Measurements from ENCODE around the gene MAP2K5. TPM values are rescaled to one million over a fixed set of nuclear protein-coding genes. Genes with fewer than 3 reads are reported as not detected.

The MAP2K5 gene
- total RNA-seq, 2 experiments from 2014 or later = 15.4 to 20.6 TPM

GRCh38 chr15:67700023-67700422, 157.5 kb downstream of the MAP2K5 start:
- CTCF ChIA-PET = no interaction called here
- Mint-ChIP-seq H3K27me3 (ENCODE audit: low read depth) (no peaks in the 10 kb centered on the region), H3K4me3 (no peak overlapping the region), H3K36me3 (ENCODE audit: low read depth) (peaks cover 8% of the 10 kb centered on the region), H3K9me3 (no peaks in the 10 kb centered on the region), H3K4me1 (ENCODE audit: low read depth) (no peaks in the 10 kb centered on the region), H3K27ac (no peak overlapping the region)
- no peak for DNase-seq
- intact Hi-C loops (cut with micrococcal nuclease) = no loop called here

- intact Hi-C loops (cut with micrococcal nuclease) = no loop called here
- H3K27ac Mint-ChIP-seq = no peak overlapping the region
- H3K9me3 Mint-ChIP-seq = no peaks in the 10 kb centered on the region
- no peak for DNase-seq
- peaks cover 11% of the 10 kb centered on the region for H3K36me3 Mint-ChIP-seq (ENCODE audit: low read depth)
- H3K4me3 Mint-ChIP-seq = no peak overlapping the region
- CTCF ChIA-PET = no interaction called here
- H3K4me1 Mint-ChIP-seq (ENCODE audit: low read depth) = no peaks in the 10 kb centered on the region
- no peaks in the 10 kb centered on the region for H3K27me3 Mint-ChIP-seq (ENCODE audit: low read depth)
Measured at GRCh38 chr15:67701669-67702068, 159.2 kb downstream of the MAP2K5 start.

- peaks cover 5% of the 10 kb centered on the region for H3K4me1 Mint-ChIP-seq (ENCODE audit: low read depth)
- no peaks in the 10 kb centered on the region for H3K27me3 Mint-ChIP-seq (ENCODE audit: low read depth)
- DNase-seq = no peak
- H3K27ac Mint-ChIP-seq = no peak overlapping the region
- intact Hi-C loops (cut with micrococcal nuclease) = no loop called here
- peaks cover 21% of the 10 kb centered on the region for H3K36me3 Mint-ChIP-seq (ENCODE audit: low read depth)
- H3K4me3 Mint-ChIP-seq = no peak overlapping the region
- no peaks in the 10 kb centered on the region for H3K9me3 Mint-ChIP-seq
- CTCF ChIA-PET = no interaction called here
Measured at GRCh38 chr15:67707520-67708283, 165.2 kb downstream of the MAP2K5 start.

- no peak for DNase-seq
- CTCF ChIA-PET = no interaction called here
- Mint-ChIP-seq H3K4me1 (ENCODE audit: low read depth) (peaks cover 5% of the 10 kb centered on the region), H3K27me3 (ENCODE audit: low read depth) (no peaks in the 10 kb centered on the region), H3K36me3 (ENCODE audit: low read depth) (peaks cover 20% of the 10 kb centered on the region), H3K4me3 (no peak overlapping the region), H3K27ac (no peak overlapping the region), H3K9me3 (no peaks in the 10 kb centered on the region)
- intact Hi-C loops (cut with micrococcal nuclease) = no loop called here
Measured at GRCh38 chr15:67708500-67708899, 166.0 kb downstream of the MAP2K5 start.

GRCh38 chr15:67715170-67715569, 172.7 kb downstream of the MAP2K5 start:
- intact Hi-C loops (cut with micrococcal nuclease) = no loop called here
- Mint-ChIP-seq H3K36me3 (ENCODE audit: low read depth) (peaks cover 9% of the 10 kb centered on the region), H3K4me1 (ENCODE audit: low read depth) (no peaks in the 10 kb centered on the region), H3K27me3 (ENCODE audit: low read depth) (no peaks in the 10 kb centered on the region), H3K4me3 (no peak overlapping the region), H3K27ac (no peak overlapping the region), H3K9me3 (no peaks in the 10 kb centered on the region)
- CTCF ChIA-PET = no interaction called here
- DNase-seq = no peak

GRCh38 chr15:67716171-67716570, 173.7 kb downstream of the MAP2K5 start:
- H3K4me3 Mint-ChIP-seq = no peak overlapping the region
- no peaks in the 10 kb centered on the region for H3K4me1 Mint-ChIP-seq (ENCODE audit: low read depth)
- peaks cover 5% of the 10 kb centered on the region for H3K36me3 Mint-ChIP-seq (ENCODE audit: low read depth)
- no peak overlapping the region for H3K27ac Mint-ChIP-seq
- no peaks in the 10 kb centered on the region for H3K9me3 Mint-ChIP-seq
- no peaks in the 10 kb centered on the region for H3K27me3 Mint-ChIP-seq (ENCODE audit: low read depth)
- intact Hi-C loops (cut with micrococcal nuclease) = no loop called here
- no peak for DNase-seq
- CTCF ChIA-PET = interaction anchor here (0.5 to 0.7 kb wide), 2 partner anchors 52 to 261 kb away, joined by 3 read pairs; no protein-coding TSS in a partner anchor

- CTCF ChIA-PET = interaction anchor here (1.1 kb wide), 1 partner anchor 26 kb away, joined by 3 read pairs; no protein-coding TSS in a partner anchor
- Mint-ChIP-seq H3K27ac (no peak overlapping the region), H3K9me3 (no peaks in the 10 kb centered on the region), H3K4me1 (ENCODE audit: low read depth) (no peaks in the 10 kb centered on the region), H3K27me3 (ENCODE audit: low read depth) (no peaks in the 10 kb centered on the region), H3K36me3 (ENCODE audit: low read depth) (peaks cover 2% of the 10 kb centered on the region), H3K4me3 (no peak overlapping the region)
- no peak for DNase-seq
- intact Hi-C loops (cut with micrococcal nuclease) = no loop called here
Measured at GRCh38 chr15:67717776-67718175, 175.3 kb downstream of the MAP2K5 start.

GRCh38 chr15:67719330-67719959, 176.9 kb downstream of the MAP2K5 start:
- no peaks in the 10 kb centered on the region for H3K27me3 Mint-ChIP-seq (ENCODE audit: low read depth)
- H3K9me3 Mint-ChIP-seq = no peaks in the 10 kb centered on the region
- H3K4me1 Mint-ChIP-seq (ENCODE audit: low read depth) = peaks cover 2% of the 10 kb centered on the region
- no peak for DNase-seq
- intact Hi-C loops (cut with micrococcal nuclease) = no loop called here
- H3K4me3 Mint-ChIP-seq = no peak overlapping the region
- H3K27ac Mint-ChIP-seq = no peak overlapping the region
- H3K36me3 Mint-ChIP-seq (ENCODE audit: low read depth) = peaks cover 2% of the 10 kb centered on the region
- CTCF ChIA-PET = no interaction called here

- H3K9me3 Mint-ChIP-seq = no peaks in the 10 kb centered on the region
- H3K27me3 Mint-ChIP-seq (ENCODE audit: low read depth) = no peaks in the 10 kb centered on the region
- no peak overlapping the region for H3K4me3 Mint-ChIP-seq
- CTCF ChIA-PET = interaction anchor here (0.9 kb wide), 1 partner anchor 263 kb away, joined by 3 read pairs; no protein-coding TSS in a partner anchor
- no peaks in the 10 kb centered on the region for H3K36me3 Mint-ChIP-seq (ENCODE audit: low read depth)
- no peak for DNase-seq
- no peak overlapping the region for H3K27ac Mint-ChIP-seq
- peaks cover 8% of the 10 kb centered on the region for H3K4me1 Mint-ChIP-seq (ENCODE audit: low read depth)
- intact Hi-C loops (cut with micrococcal nuclease) = no loop called here
Measured at GRCh38 chr15:67720556-67721175, 178.2 kb downstream of the MAP2K5 start.

- no peak for DNase-seq
- Mint-ChIP-seq H3K36me3 (ENCODE audit: low read depth) (no peaks in the 10 kb centered on the region), H3K9me3 (no peaks in the 10 kb centered on the region), H3K4me1 (ENCODE audit: low read depth) (peaks cover 8% of the 10 kb centered on the region), H3K27me3 (ENCODE audit: low read depth) (no peaks in the 10 kb centered on the region), H3K4me3 (no peak overlapping the region), H3K27ac (no peak overlapping the region)
- intact Hi-C loops (cut with micrococcal nuclease) = no loop called here
- CTCF ChIA-PET = no interaction called here
Measured at GRCh38 chr15:67722030-67722817, 179.7 kb downstream of the MAP2K5 start.

- no peak overlapping the region for H3K27ac Mint-ChIP-seq
- no peak overlapping the region for H3K4me3 Mint-ChIP-seq
- intact Hi-C loops (cut with micrococcal nuclease) = no loop called here
Measured at GRCh38 chr15:67723294-67724024, 181.0 kb downstream of the MAP2K5 start.

More at GRCh38 chr15:67723294-67724024, 181.0 kb downstream of the MAP2K5 start:
- Mint-ChIP-seq H3K36me3 (ENCODE audit: low read depth) (no peaks in the 10 kb centered on the region), H3K9me3 (no peaks in the 10 kb centered on the region), H3K27me3 (ENCODE audit: low read depth) (no peaks in the 10 kb centered on the region), H3K4me1 (ENCODE audit: low read depth) (peaks cover 8% of the 10 kb centered on the region)
- CTCF ChIA-PET = no interaction called here
- no peak for DNase-seq

Measured in activated naive CD4-positive, alpha-beta T cell treated with anti-CD3 and anti-CD28 coated beads for 36 hours (primary cell).